ENCODE results near the gene PIGO.
A peak's percentile ranks its signal among the peaks of the same experiment; 100 is the strongest.

PIGO gene

GRCh38 chr9:35116898-35117551 lies 20.6 kb upstream of the PIGO start:
- Histone ChIP-seq H3K36me3 (ENCODE audit: insufficient read depth, low read length) (no peaks in the 10 kb centered on the region), H3K9me2 (ENCODE audit: low read depth, low read length) (no peaks in the 10 kb centered on the region), H3K4me2 (ENCODE audit: low read length) (peak overlapping the region; percentile 95), H3K27ac (ENCODE audit: low read depth, low read length, poor library complexity, severe bottlenecking) (peak overlapping the region; percentile 68), H3K9me3 (ENCODE audit: low read length) (no peaks in the 10 kb centered on the region), H2AFZ (ENCODE audit: low read length) (no peak overlapping the region), H3K4me1 (ENCODE audit: insufficient read depth, low read length, severe bottlenecking) (peaks cover 25% of the 10 kb centered on the region), H3K79me2 (ENCODE audit: insufficient read depth, low read length) (no peaks in the 10 kb centered on the region), H3K27me3 (ENCODE audit: insufficient read depth, low read length) (no peaks in the 10 kb centered on the region), H4K20me1 (ENCODE audit: insufficient read depth, low read length) (no peaks in the 10 kb centered on the region), H3F3A (ENCODE audit: insufficient read depth, low read length) (no peaks in the 10 kb centered on the region), H3K4me3 (ENCODE audit: low read depth, low read length, poor library complexity, severe bottlenecking) (peak overlapping the region; percentile 71), H3K9ac (ENCODE audit: low read length) (no peak overlapping the region)
- no peak for TF ChIP-seq EZH2 (IDR thresholded peaks at IDR 0.05; ENCODE audit: borderline replicate concordance, low read length)
- TF ChIP-seq CTCF (IDR thresholded peaks at IDR 0.05; ENCODE audit: low read length): peak; percentile 91

- H3K79me2 ChIP-seq (ENCODE audit: insufficient read depth, low read length): no peaks in the 10 kb centered on the region
- H3F3A ChIP-seq (ENCODE audit: insufficient read depth, low read length): no peaks in the 10 kb centered on the region
- H3K27ac ChIP-seq (ENCODE audit: low read depth, low read length, poor library complexity, severe bottlenecking): peak overlapping the region; percentile 68
- no peaks in the 10 kb centered on the region for H3K36me3 ChIP-seq (ENCODE audit: insufficient read depth, low read length)
- peak overlapping the region; percentile 95 for H3K4me2 ChIP-seq (ENCODE audit: low read length)
- H3K27me3 ChIP-seq (ENCODE audit: insufficient read depth, low read length): no peaks in the 10 kb centered on the region
- no peak for TF ChIP-seq EZH2 (IDR thresholded peaks at IDR 0.05; ENCODE audit: borderline replicate concordance, low read length)
- no peak for TF ChIP-seq CTCF (IDR thresholded peaks at IDR 0.05; ENCODE audit: low read length)
- H3K9me3 ChIP-seq (ENCODE audit: low read length): no peaks in the 10 kb centered on the region
- H2AFZ ChIP-seq (ENCODE audit: low read length): no peak overlapping the region
- no peak overlapping the region; the same call in 1 of the 2 replicates for H3K9ac ChIP-seq (ENCODE audit: low read length)
- no peaks in the 10 kb centered on the region for H3K9me2 ChIP-seq (ENCODE audit: low read depth, low read length)
- H3K4me3 ChIP-seq (ENCODE audit: low read depth, low read length, poor library complexity, severe bottlenecking): peak overlapping the region; percentile 71
- H3K4me1 ChIP-seq (ENCODE audit: insufficient read depth, low read length, severe bottlenecking): peaks cover 29% of the 10 kb centered on the region
- H4K20me1 ChIP-seq (ENCODE audit: insufficient read depth, low read length): no peaks in the 10 kb centered on the region
These were observed 20.1 kb upstream of the PIGO start for GRCh38 chr9:35116539-35116897.

GRCh38 chr9:35115680-35116538 lies 19.5 kb upstream of the PIGO start, which contains the start of gene ATOSB:
Gene ATOSB, minus strand, starts transcription at chr9:35115862. Its CDS starts 7,588 bp downstream, at chr9:35108274.
- no peaks in the 10 kb centered on the region for H3K27me3 ChIP-seq (ENCODE audit: insufficient read depth, low read length)
- TF ChIP-seq EZH2 (IDR thresholded peaks at IDR 0.05; ENCODE audit: borderline replicate concordance, low read length) (no peak), CTCF (IDR thresholded peaks at IDR 0.05; ENCODE audit: low read length) (no peak)
- peak within 1 kb of the TSS; percentile 68 for H3K27ac ChIP-seq (ENCODE audit: low read depth, low read length, poor library complexity, severe bottlenecking)
- H3K9me3 ChIP-seq (ENCODE audit: low read length): no peaks in the 10 kb centered on the region
- H3F3A ChIP-seq (ENCODE audit: insufficient read depth, low read length): no peaks in the 10 kb centered on the region
- no peaks in the 10 kb centered on the region for H3K9me2 ChIP-seq (ENCODE audit: low read depth, low read length)
- H3K36me3 ChIP-seq (ENCODE audit: insufficient read depth, low read length): no peaks in the 10 kb centered on the region
- H4K20me1 ChIP-seq (ENCODE audit: insufficient read depth, low read length): no peaks in the 10 kb centered on the region
- H3K4me3 ChIP-seq (ENCODE audit: low read depth, low read length, poor library complexity, severe bottlenecking): peak within 1 kb of the TSS; percentile 71
- no peak within 1 kb of the TSS for H2AFZ ChIP-seq (ENCODE audit: low read length)
- H3K4me1 ChIP-seq (ENCODE audit: insufficient read depth, low read length, severe bottlenecking): peaks cover 33% of the 10 kb centered on the region
- H3K9ac ChIP-seq (ENCODE audit: low read length): peak within 1 kb of the TSS; percentile 61
- H3K79me2 ChIP-seq (ENCODE audit: insufficient read depth, low read length): no peaks in the 10 kb centered on the region
- H3K4me2 ChIP-seq (ENCODE audit: low read length): peak within 1 kb of the TSS; percentile 95

Data from OCI-LY1 (cell line).